Mucosa of stomach (tissue), 1 donor: ENCODE data around the gene PCDHB3.
"Not testable (repeated sequence)": the region's sequence is repeated elsewhere in the genome, so short reads cannot be mapped to it uniquely, and the experiment has no call there.

Experiments used
- H3K27me3 ChIP-seq: one replicate; pipeline ENCODE4 v1.7.0; 2013; ENCODE audit warnings: mild to moderate bottlenecking, low read length; ENCODE audit not compliant: control insufficient read depth, insufficient read depth
- H3K36me3 ChIP-seq: one replicate; pipeline ENCODE4 v1.7.0; 2013; ENCODE audit warnings: low read length; ENCODE audit not compliant: control insufficient read depth, insufficient read depth
- H3K4me1 ChIP-seq: one replicate; pipeline ENCODE4 v1.7.0; 2013; ENCODE audit warnings: mild to moderate bottlenecking, low read length; ENCODE audit not compliant: control insufficient read depth, insufficient read depth
- H3K4me3 ChIP-seq: one replicate; pipeline ENCODE4 v1.7.0; 2013; ENCODE audit warnings: low read length
- H3K9ac ChIP-seq: one replicate; pipeline ENCODE4 v1.7.0; 2013; ENCODE audit warnings: mild to moderate bottlenecking, low read length, moderate library complexity
- H3K9me3 ChIP-seq: one replicate; pipeline ENCODE4 v1.7.0; 2013; ENCODE audit warnings: mild to moderate bottlenecking, low read length, moderate library complexity; ENCODE audit not compliant: control insufficient read depth
- donor health status: Pancreatic carcinoma.

PCDHB3 gene

DNA sequence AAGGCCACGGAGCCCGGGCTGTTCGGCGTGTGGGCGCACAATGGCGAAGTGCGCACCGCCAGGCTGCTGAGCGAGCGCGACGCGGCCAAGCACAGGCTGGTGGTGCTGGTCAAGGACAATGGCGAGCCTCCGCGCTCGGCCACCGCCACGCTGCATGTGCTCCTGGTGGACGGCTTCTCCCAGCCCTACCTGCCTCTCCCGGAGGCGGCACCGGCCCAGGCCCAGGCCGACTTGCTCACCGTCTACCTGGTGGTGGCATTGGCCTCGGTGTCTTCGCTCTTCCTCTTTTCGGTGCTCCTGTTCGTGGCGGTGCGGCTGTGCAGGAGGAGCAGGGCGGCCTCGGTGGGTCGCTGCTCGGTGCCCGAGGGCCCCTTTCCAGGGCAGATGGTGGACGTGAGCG, 2.2 kb downstream of the PCDHB3 start:
- not testable (repeated sequence) for H3K9me3 ChIP-seq, H3K9ac ChIP-seq, H3K27me3 ChIP-seq

DNA sequence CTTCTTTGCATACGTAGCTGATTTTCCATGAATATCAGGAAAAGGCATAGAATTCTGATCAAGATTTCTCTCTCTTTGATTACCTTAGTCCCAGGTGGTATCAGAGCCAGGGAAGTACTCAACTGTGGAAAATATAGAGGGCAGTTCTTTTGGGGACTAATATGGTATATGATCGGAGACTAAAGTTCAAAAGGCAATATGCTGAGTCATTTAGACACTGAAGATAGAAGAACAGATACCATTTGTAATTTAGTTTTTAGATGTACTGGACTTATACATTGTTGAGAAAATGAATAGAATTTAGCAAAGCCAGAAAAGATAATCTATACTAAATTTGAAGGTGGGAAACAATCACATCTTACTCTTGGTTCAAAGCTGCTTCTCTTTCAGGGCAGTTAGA, 5.1 kb downstream of the PCDHB3 start:
- no peaks in the 10 kb centered on the region for H3K27me3 ChIP-seq
- H3K36me3 ChIP-seq = no peaks in the 10 kb centered on the region
- no peaks in the 10 kb centered on the region for H3K9me3 ChIP-seq
- no peak overlapping the region for H3K4me3 ChIP-seq
- no peak overlapping the region for H3K9ac ChIP-seq
- no peaks in the 10 kb centered on the region for H3K4me1 ChIP-seq

More for the DNA sequence above, 2.2 kb downstream of the PCDHB3 start:
- not testable (repeated sequence) for H3K36me3 ChIP-seq, H3K4me3 ChIP-seq, H3K4me1 ChIP-seq

DNA sequence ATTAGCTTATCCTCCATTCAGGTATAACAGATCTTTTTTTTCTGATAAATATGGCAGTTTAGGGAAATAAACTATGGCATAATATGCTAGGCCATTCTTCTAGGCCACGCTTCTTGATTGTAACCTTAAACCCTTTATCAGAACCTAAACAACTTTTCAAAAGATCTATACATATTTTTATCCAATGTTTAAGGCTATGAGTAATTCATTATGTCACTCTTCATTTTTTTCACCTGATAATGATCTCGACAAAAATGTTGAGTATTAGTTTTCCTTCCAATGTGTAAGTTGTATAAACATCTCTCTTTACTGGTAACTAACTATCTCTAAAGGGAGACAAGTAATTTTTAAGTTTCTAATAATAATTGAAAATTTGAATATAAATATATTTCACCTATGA, 19.0 kb downstream of the PCDHB3 start:
- H3K36me3 ChIP-seq = no peaks in the 10 kb centered on the region
- H3K9ac ChIP-seq = no peak overlapping the region
- H3K4me1 ChIP-seq = no peaks in the 10 kb centered on the region
- no peaks in the 10 kb centered on the region for H3K27me3 ChIP-seq
- H3K4me3 ChIP-seq = no peak overlapping the region
- no peaks in the 10 kb centered on the region for H3K9me3 ChIP-seq

DNA sequence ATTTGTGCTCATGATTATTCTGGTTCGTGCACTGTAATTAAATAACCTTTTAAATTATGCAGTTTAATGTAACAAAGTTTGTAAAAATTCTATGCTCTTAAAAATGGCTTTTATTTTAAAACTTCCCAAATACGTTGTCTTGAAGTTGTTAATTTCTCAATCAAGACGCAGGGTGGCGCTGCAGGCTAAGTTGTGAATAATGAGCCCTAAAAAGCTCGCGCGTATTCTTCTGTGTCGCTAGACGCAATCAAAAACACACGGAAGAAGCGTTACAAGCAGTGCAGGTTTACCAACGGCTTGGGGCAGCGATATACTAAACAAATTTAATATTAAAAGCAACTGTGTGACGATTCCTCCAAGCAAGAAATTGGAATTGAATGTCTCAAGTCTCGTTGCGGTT, 21.3 kb downstream of the PCDHB3 start, which contains the start of gene PCDHB4:
TSS of gene PCDHB4 (plus strand) at position 256 of the 400 bp plus-strand sequence. CDS start 181 bp downstream, outside the sequence.
- H3K4me3 ChIP-seq = no peak within 1 kb of the TSS
- no peaks in the 10 kb centered on the region for H3K36me3 ChIP-seq
- H3K27me3 ChIP-seq = no peaks in the 10 kb centered on the region
- no peaks in the 10 kb centered on the region for H3K4me1 ChIP-seq
- H3K9me3 ChIP-seq = no peaks in the 10 kb centered on the region
- H3K9ac ChIP-seq = no peak within 1 kb of the TSS

DNA sequence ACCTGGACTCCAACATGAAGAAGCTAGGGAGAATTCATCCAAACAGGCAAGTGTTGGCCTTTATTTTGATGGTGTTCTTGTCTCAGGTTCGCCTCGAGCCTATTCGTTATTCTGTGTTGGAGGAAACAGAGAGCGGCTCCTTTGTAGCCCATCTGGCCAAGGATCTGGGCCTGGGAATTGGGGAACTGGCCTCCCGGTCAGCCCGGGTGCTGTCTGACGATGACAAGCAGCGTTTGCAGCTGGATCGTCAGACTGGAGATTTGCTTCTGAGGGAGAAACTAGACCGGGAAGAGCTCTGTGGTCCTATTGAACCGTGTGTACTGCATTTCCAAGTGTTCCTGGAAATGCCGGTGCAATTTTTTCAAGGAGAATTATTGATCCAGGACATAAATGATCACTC, 21.7 kb downstream of the PCDHB3 start:
- no peak overlapping the region for H3K9ac ChIP-seq
- no peaks in the 10 kb centered on the region for H3K4me1 ChIP-seq
- H3K27me3 ChIP-seq = no peaks in the 10 kb centered on the region
- H3K4me3 ChIP-seq = no peak overlapping the region
- H3K9me3 ChIP-seq = no peaks in the 10 kb centered on the region
- no peaks in the 10 kb centered on the region for H3K36me3 ChIP-seq

DNA sequence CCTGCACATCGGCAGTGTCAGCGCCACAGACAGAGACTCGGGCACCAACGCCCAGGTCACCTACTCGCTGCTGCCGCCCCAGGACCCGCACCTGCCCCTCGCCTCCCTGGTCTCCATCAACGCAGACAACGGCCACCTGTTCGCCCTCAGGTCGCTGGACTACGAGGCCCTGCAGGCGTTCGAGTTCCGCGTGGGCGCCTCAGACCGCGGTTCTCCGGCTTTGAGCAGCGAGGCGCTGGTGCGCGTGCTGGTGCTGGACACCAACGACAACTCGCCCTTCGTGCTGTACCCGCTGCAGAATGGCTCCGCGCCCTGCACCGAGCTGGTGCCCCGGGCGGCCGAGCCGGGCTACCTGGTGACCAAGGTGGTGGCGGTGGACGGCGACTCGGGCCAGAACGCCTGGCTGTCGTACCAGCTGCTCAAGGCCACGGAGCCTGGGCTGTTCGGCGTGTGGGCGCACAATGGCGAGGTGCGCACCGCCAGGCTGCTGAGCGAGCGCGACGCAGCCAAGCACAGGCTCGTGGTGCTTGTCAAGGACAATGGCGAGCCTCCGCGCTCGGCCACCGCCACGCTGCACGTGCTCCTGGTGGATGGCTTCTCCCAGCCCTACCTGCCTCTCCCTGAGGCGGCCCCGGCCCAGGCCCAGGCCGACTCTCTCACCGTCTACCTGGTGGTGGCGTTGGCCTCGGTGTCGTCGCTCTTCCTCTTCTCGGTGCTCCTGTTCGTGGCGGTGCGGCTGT, 23.3 kb downstream of the PCDHB3 start:
- H3K9me3 ChIP-seq, H3K9ac ChIP-seq, H3K4me1 ChIP-seq, H3K27me3 ChIP-seq, H3K36me3 ChIP-seq, H3K4me3 ChIP-seq: not testable (repeated sequence)

DNA sequence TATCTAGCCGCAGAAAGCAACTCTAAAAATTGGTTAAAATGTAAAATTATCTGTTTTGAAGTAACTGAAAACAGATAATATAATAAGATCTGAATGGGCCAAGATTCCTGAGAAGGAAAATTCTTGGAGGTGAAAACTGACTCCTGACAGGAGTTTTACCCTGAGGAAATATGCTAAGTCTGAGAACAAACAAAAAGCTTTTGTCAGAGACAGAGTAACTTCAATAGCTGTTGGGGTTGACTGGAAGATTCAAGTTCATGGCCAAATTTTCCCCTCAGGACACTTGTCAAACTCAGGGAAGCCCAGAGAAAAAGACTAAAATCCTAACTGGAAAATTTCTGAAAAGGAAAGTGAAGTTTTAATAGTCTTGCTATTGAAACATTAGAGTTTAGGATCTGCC, 27.0 kb downstream of the PCDHB3 start:
- Histone ChIP-seq H3K27me3 (no peaks in the 10 kb centered on the region), H3K36me3 (no peaks in the 10 kb centered on the region), H3K4me1 (no peaks in the 10 kb centered on the region), H3K9ac (no peak overlapping the region), H3K4me3 (no peak overlapping the region), H3K9me3 (no peaks in the 10 kb centered on the region)

DNA sequence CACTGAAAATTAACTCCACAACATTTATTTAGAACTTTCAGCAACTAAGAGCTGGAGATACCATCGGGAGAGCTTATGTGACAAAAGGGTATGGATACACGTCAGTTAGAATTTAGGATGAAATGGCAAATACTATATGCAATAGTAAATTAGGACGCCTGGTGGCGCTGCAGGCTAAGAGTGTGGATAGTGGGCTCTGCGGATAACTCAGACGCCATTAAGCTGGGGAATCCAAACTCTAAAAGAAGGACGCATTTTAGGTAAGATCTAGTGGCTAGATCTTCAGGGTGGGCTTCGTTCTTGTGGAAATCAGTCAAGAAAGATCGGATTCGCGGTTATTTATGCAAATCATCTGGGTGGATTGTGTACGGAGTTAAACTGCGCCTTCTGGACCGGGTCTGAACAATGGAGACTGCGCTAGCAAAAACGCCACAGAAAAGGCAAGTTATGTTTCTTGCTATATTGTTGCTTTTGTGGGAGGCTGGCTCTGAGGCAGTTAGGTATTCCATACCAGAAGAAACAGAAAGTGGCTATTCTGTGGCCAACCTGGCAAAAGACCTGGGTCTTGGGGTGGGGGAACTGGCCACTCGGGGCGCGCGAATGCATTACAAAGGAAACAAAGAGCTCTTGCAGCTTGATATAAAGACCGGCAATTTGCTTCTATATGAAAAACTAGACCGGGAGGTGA, 34.9 kb downstream of the PCDHB3 start, which contains the start of gene PCDHB5:
TSS of gene PCDHB5 (plus strand) at position 177 of the 688 bp plus-strand sequence. CDS start at position 406, 229 bp downstream.
- no peak within 1 kb of the TSS for H3K4me3 ChIP-seq
- H3K27me3 ChIP-seq = no peaks in the 10 kb centered on the region
- no peak within 1 kb of the TSS for H3K9ac ChIP-seq
- no peaks in the 10 kb centered on the region for H3K36me3 ChIP-seq
- H3K4me1 ChIP-seq = no peaks in the 10 kb centered on the region
- no peaks in the 10 kb centered on the region for H3K9me3 ChIP-seq

DNA sequence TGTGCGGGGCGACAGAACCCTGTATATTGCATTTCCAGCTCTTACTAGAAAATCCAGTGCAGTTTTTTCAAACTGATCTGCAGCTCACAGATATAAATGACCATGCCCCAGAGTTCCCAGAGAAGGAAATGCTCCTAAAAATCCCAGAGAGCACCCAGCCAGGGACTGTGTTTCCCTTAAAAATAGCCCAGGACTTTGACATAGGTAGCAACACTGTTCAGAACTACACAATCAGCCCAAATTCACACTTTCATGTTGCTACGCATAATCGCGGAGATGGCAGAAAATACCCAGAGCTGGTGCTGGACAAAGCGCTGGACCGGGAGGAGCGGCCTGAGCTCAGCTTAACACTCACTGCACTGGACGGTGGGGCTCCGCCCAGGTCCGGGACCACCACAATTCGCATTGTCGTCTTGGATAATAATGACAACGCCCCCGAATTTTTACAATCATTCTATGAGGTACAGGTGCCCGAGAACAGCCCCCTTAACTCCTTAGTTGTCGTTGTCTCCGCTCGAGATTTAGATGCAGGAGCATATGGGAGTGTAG, 35.5 kb downstream of the PCDHB3 start:
- H3K27me3 ChIP-seq = no peaks in the 10 kb centered on the region
- H3K9ac ChIP-seq = no peak overlapping the region
- no peaks in the 10 kb centered on the region for H3K9me3 ChIP-seq
- H3K36me3 ChIP-seq = no peaks in the 10 kb centered on the region
- H3K4me1 ChIP-seq = no peaks in the 10 kb centered on the region
- H3K4me3 ChIP-seq = no peak overlapping the region

DNA sequence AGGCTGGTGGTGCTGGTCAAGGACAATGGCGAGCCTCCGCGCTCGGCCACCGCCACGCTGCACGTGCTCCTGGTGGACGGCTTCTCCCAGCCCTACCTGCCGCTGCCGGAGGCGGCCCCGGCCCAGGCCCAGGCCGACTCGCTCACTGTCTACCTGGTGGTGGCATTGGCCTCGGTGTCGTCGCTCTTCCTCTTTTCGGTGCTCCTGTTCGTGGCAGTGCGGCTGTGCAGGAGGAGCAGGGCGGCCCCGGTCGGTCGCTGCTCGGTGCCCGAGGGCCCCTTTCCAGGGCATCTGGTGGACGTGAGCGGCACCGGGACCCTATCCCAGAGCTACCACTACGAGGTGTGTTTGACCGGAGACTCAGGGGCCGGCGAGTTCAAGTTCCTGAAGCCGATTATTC, 37.1 kb downstream of the PCDHB3 start:
- H3K9ac ChIP-seq, H3K4me1 ChIP-seq, H3K4me3 ChIP-seq, H3K36me3 ChIP-seq, H3K27me3 ChIP-seq, H3K9me3 ChIP-seq: not testable (repeated sequence)

DNA sequence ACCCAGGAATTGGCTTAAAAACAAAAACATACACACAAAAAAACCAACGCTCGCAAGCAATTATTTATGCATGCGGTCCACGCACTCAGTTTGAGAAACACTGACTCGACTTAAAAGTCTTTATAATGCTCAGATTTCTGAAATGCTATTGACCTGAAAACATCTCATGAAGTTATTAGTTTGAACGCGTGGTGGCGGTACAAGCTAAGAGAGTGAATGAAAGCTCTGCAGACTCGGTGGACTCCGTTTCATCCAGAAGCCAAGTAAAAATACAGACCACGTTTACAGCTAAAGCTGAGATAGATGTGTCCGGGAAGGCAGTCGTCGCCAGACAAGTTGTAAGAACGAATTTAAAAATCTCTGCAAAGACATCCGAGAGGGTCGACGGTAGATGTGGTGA, 49.5 kb downstream of the PCDHB3 start, which contains the start of gene PCDHB6:
TSS of gene PCDHB6 (plus strand) at position 246 of the 400 bp plus-strand sequence. CDS start 201 bp downstream, outside the sequence.
- no peaks in the 10 kb centered on the region for H3K9me3 ChIP-seq
- no peak within 1 kb of the TSS for H3K9ac ChIP-seq
- no peak within 1 kb of the TSS for H3K4me3 ChIP-seq
- no peaks in the 10 kb centered on the region for H3K36me3 ChIP-seq
- no peaks in the 10 kb centered on the region for H3K4me1 ChIP-seq
- no peaks in the 10 kb centered on the region for H3K27me3 ChIP-seq
